Stomach (tissue), 9 donors: ENCODE results near the gene GALNT18. TPM values are rescaled to one million over a fixed set of nuclear protein-coding genes. Genes with fewer than 3 reads are reported as not detected.

ENCODE experiments used
- DNase-seq, 2 donors: peaks; one replicate each; pipeline versions ENCODE4 v3.0.0 to v3.0.0-alpha.2; 2013 to 2019
- H3K27ac ChIP-seq, 5 donors: fragments of 200-600 bp in 4 of 5; sonication (generic) in 4 of 5; one replicate each; pipeline ENCODE4 v1.5.1; 2013 to 2019; ENCODE audit warnings: mild to moderate bottlenecking in 1 of 5, moderate library complexity in 1 of 5
- H3K27me3 ChIP-seq, 3 donors: fragments of 200-600 bp; sonication (generic); one replicate each; pipeline ENCODE4 v1.5.1; 2017 to 2019; ENCODE audit warnings: mixed run types in 1 of 3
- H3K36me3 ChIP-seq, 4 donors: fragments of 200-600 bp; sonication (generic); 1 replicate in 3 of 4; 2 replicates in 1 of 4; pipeline ENCODE4 v1.5.1; 2016 to 2019
- H3K4me1 ChIP-seq, 4 donors: fragments of 200-600 bp; sonication (generic); one replicate each; pipeline ENCODE4 v1.5.1; 2016 to 2019
- H3K4me3 ChIP-seq, 4 donors: fragments of 200-600 bp; sonication (generic) in 3 of 4; one replicate each; pipeline ENCODE4 v1.5.1; 2016 to 2019; ENCODE audit warnings: mild to moderate bottlenecking in 1 of 4
- H3K9me3 ChIP-seq, 4 donors: fragments of 200-600 bp; sonication (generic); one replicate each; pipeline ENCODE4 v1.5.1; 2016 to 2019
- CTCF ChIP-seq, 7 experiments: fragments of 450-650 bp in 4 of 7; fragments of 200-600 bp in 3 of 7; sonication (generic) in 3 of 7; IDR thresholded peaks; one replicate each; pipeline ENCODE4 v1.5.1; 2016 to 2019; ENCODE audit warnings: antibody characterized with exemption in 7 of 7, control low read depth in 2 of 7, mild to moderate bottlenecking in 1 of 7
- EP300 ChIP-seq: sonication (generic); formaldehyde crosslinking; IDR thresholded peaks from one replicate; pipeline ENCODE4 v1.6.1; 2017; ENCODE audit warnings: antibody characterized with exemption
- POLR2A ChIP-seq, 4 donors: fragments of 450-650 bp; IDR thresholded peaks; one replicate each; pipeline ENCODE4 v1.6.1; 2016; ENCODE audit warnings: antibody characterized with exemption in 4 of 4, control low read depth in 2 of 4, mild to moderate bottlenecking in 1 of 4, moderate library complexity in 1 of 4
- POLR2AphosphoS5 ChIP-seq, 3 donors: sonication (generic); formaldehyde crosslinking; IDR thresholded peaks; one replicate each; pipeline ENCODE4 v1.6.1; 2016; ENCODE audit warnings: antibody characterized with exemption in 3 of 3
- WGBS, 5 donors: extraction: QIAGEN DNeasy Blood & Tissue Kit in 3 of 5; methylation state at CpG; one replicate each; pipeline versions ENCODE4 v1.1.5 to v1.1.7; 2013 to 2018; 5-methylcytosine and 5-hydroxymethylcytosine counted together
- intact Hi-C: fragments of 100-400 bp; cut with DNase I; formaldehyde crosslinking; loops from one replicate; pipeline ENCODE4 v1.15.1; 2023; ENCODE audit warnings: low total_unique reads
- polyA plus RNA-seq, 3 donors: library from polyadenylated mRNA; stranded (reverse); fragments of 200-250 nt; gene quantifications; one replicate each; pipeline ENCODE4 v1.2.3, GENCODE V29; 2013
- total RNA-seq, 5 donors: library from RNA; depleted of rRNA; stranded (reverse); fragments of >200 nt; gene quantifications; one replicate each; pipeline versions ENCODE4 v1.1.0 to v1.2.3, GENCODE V29; 2014 to 2016
- donor health status: healthy with polysubstance abuse.
- donor health status: Bipolar disorder and iron deficiency.
- donor health status: healthy.

Gene GALNT18
- total and polyA plus RNA-seq, 8 donors, result 0.58 to 16.1 (median 2.7) TPM

- no peaks in the 10 kb centered on the region for H3K4me1 ChIP-seq
- 67 to 79% (median 72%) methylated on average over 6 of the region's 6 CpGs for WGBS, 5 donors
- H3K36me3 ChIP-seq, result no peaks in the 10 kb centered on the region
- no peaks in the 10 kb centered on the region for H3K9me3 ChIP-seq
- no peak overlapping the region for H3K4me3 ChIP-seq
- no peaks in the 10 kb centered on the region for H3K27me3 ChIP-seq
- intact Hi-C loops, result no loop called here
- H3K27ac ChIP-seq, result no peak overlapping the region
- TF ChIP-seq EP300 (no peak), CTCF (IDR thresholded peaks at IDR 0.05) (no peak), POLR2A (IDR thresholded peaks at IDR 0.05) (no peak), POLR2AphosphoS5 (IDR thresholded peaks at IDR 0.05) (no peak)
- no peak for DNase-seq
These were observed 10.4 kb downstream of the GALNT18 start for GRCh38 chr11:11611381-11611780.

DNA sequence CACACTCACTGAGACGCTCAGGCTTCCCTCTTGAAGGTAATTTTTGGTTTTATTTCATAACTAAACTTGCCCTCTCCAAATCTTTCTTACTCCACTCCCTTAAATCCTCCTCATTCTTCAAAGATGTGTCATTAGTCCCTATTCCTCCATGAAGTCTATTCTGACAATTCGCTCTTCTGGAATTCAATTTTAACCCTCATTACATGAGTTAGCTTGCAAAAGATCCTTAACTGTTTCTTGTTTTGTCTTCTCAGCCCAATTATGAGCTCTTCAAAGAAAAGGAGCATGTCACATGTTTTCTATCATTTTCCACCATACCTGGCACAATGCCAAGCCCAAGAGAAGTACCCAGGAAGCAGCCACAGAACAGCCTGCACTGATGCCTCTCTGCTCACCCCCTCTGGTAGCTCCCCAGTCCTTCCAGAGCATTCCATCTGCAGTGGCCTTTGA, 13.0 kb downstream of the GALNT18 start:
- no peaks in the 10 kb centered on the region for H3K4me1 ChIP-seq
- TF ChIP-seq CTCF (IDR thresholded peaks at IDR 0.05) (no peak), POLR2AphosphoS5 (IDR thresholded peaks at IDR 0.05) (no peak), EP300 (no peak), POLR2A (IDR thresholded peaks at IDR 0.05) (no peak)
- no peaks in the 10 kb centered on the region for H3K9me3 ChIP-seq
- DNase-seq, result peak in 1 of 2 donors; percentile 29
- no peaks in the 10 kb centered on the region for H3K36me3 ChIP-seq
- no peaks in the 10 kb centered on the region for H3K27me3 ChIP-seq
- H3K27ac ChIP-seq, result no peak overlapping the region
- H3K4me3 ChIP-seq, result no peak overlapping the region
- intact Hi-C loops, result no loop called here
- 70 to 86% (median 83%) methylated on average over 2 of the region's 2 CpGs for WGBS, 5 donors

DNA sequence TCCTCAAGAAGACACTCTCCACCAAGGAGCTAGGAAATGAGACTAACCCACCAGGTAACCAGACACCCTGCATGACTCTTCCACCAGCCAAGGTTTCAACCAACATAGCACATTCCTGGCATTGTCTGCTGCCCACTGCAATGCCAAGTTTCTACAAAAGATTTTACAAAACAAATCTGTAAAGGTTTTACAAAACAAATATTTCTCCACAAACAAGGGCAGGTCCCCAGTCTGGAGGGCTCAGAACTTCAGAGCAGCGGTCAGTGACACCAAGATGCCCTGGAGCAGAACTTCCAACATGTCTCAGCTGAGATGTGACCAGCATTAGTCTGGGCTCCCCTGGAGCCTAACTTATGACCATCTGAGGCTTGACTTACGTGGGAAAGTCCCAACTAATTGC, 14.0 kb downstream of the GALNT18 start:
- Histone ChIP-seq H3K27ac (no peak overlapping the region), H3K27me3 (no peaks in the 10 kb centered on the region), H3K4me1 (no peaks in the 10 kb centered on the region), H3K4me3 (no peak overlapping the region), H3K9me3 (no peaks in the 10 kb centered on the region), H3K36me3 (no peaks in the 10 kb centered on the region)
- 64 to 87% (median 72%) methylated on average over 2 of the region's 2 CpGs for WGBS, 5 donors
- intact Hi-C loops, result no loop called here
- DNase-seq, result no peak
- TF ChIP-seq POLR2AphosphoS5 (IDR thresholded peaks at IDR 0.05), result no peak
- TF ChIP-seq POLR2A (IDR thresholded peaks at IDR 0.05), result no peak
- no peak for TF ChIP-seq EP300
- no peak for TF ChIP-seq CTCF (IDR thresholded peaks at IDR 0.05)

DNA sequence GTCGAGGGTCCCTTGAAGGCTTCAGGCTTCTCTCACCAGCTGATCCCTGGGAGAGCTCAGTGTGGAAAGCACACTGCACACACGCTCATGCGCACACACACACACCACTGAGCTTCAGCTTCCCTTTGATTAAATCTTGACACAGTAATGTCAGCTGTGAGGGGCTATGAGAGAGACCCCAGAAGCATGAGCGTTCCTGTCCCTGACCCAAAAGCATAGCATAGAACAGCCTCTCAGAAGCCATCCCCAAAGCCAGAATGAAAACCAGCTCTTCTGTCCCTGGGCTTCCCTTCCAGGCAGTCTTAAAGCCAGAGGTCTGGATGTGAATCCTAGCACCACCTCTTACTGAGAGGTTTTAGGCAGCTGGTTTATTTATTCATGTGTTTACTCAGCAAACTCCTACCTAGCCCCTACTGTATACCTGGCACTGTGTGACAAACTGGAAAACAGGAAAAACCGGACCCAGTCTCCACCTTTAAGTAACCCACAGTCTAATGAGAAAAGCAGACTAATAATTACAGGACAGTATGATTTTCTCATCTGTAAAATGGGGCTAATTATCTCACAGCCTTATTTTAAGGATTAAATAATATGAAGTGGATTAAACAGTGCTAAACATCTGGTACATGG, 15.9 kb downstream of the GALNT18 start:
- no peak for TF ChIP-seq CTCF (IDR thresholded peaks at IDR 0.05)
- no peak for TF ChIP-seq EP300
- TF ChIP-seq POLR2A (IDR thresholded peaks at IDR 0.05), result no peak
- TF ChIP-seq POLR2AphosphoS5 (IDR thresholded peaks at IDR 0.05), result no peak
- Histone ChIP-seq H3K9me3 (no peaks in the 10 kb centered on the region), H3K27ac (no peak overlapping the region), H3K27me3 (no peaks in the 10 kb centered on the region), H3K4me1 (no peaks in the 10 kb centered on the region), H3K36me3 (no peaks in the 10 kb centered on the region), H3K4me3 (no peak overlapping the region)
- DNase-seq, result no peak
- 74 to 79% (median 75%) methylated on average over 5 of the region's 5 CpGs for WGBS, 5 donors
- intact Hi-C loops, result no loop called here
